Measurements from ENCODE around the gene AMDHD2. TPM values are rescaled to one million over a fixed set of nuclear protein-coding genes. Genes with fewer than 3 reads are reported as not detected.

AMDHD2 gene
- total and polyA plus RNA-seq, 2 experiments from 2014 or later: 30.2 to 39.2 TPM

DNA sequence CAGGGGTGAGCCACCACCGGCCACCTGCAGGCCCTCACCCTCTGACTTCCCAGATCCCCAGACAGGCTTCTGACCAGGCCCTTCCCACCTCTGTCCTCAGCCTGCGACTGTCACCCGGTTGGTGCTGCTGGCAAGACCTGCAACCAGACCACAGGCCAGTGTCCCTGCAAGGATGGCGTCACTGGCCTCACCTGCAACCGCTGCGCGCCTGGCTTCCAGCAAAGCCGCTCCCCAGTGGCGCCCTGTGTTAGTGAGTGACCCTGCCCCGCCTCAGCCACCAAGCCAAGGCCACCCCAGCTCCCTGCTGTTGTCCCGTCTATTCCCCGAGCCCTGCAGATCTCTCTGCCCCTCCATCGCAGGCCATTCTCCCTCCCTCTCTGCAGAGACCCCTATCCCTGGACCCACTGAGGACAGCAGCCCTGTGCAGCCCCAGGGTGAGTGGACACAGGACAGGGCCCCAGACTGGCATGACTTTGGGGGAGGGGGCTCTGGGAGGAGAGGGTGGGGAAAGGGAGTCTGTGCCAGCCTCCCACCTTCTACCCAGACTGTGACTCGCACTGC lies 47.2 kb upstream of the AMDHD2 start:
- peaks cover 15% of the 10 kb centered on the region for H3K27me3 ChIP-seq
- peaks cover 41% of the 10 kb centered on the region for H3K4me1 ChIP-seq (ENCODE audit: low read depth)
- TF ChIP-seq, protein P1, sequence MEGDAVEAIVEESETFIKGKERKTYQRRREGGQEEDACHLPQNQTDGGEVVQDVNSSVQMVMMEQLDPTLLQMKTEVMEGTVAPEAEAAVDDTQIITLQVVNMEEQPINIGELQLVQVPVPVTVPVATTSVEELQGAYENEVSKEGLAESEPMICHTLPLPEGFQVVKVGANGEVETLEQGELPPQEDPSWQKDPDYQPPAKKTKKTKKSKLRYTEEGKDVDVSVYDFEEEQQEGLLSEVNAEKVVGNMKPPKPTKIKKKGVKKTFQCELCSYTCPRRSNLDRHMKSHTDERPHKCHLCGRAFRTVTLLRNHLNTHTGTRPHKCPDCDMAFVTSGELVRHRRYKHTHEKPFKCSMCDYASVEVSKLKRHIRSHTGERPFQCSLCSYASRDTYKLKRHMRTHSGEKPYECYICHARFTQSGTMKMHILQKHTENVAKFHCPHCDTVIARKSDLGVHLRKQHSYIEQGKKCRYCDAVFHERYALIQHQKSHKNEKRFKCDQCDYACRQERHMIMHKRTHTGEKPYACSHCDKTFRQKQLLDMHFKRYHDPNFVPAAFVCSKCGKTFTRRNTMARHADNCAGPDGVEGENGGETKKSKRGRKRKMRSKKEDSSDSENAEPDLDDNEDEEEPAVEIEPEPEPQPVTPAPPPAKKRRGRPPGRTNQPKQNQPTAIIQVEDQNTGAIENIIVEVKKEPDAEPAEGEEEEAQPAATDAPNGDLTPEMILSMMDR (IDR thresholded peaks at IDR 0.05; ENCODE audit: low read depth, low read length): no peak
- H3K9me3 ChIP-seq (ENCODE audit: low read depth): no peaks in the 10 kb centered on the region
- H3K36me3 ChIP-seq: no peaks in the 10 kb centered on the region
- no peak for DNase-seq (ENCODE audit: low read depth in 1 of 2, low spot score in 1 of 2)
- H3K4me3 ChIP-seq: no peak overlapping the region
- H3K27ac ChIP-seq: no peak overlapping the region

DNA sequence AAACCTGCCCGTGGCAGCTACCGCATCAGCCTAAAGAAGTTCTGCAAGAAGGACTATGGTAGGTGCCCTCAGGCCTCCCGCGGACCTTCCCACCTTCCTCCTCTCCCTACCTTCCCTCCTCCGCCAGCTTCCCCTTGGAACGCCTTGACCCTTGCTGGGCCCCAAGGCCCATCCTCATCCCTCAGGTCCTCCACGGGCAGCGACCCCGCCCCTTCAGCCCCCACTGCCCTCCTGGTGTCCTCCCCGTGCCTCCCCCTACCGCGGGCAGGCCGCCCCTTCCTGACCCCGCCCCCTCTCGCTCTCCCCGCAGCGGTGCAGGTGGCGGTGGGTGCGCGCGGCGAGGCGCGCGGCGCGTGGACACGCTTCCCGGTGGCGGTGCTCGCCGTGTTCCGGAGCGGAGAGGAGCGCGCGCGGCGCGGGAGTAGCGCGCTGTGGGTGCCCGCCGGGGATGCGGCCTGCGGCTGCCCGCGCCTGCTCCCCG lies 46.7 kb upstream of the AMDHD2 start:
- TF ChIP-seq, protein P1 (IDR thresholded peaks at IDR 0.05; ENCODE audit: low read depth, low read length): no peak
- peaks cover 15% of the 10 kb centered on the region for H3K27me3 ChIP-seq
- H3K36me3 ChIP-seq: no peaks in the 10 kb centered on the region
- DNase-seq (ENCODE audit: low read depth in 1 of 2, low spot score in 1 of 2): no peak
- H3K9me3 ChIP-seq (ENCODE audit: low read depth): no peaks in the 10 kb centered on the region
- peaks cover 35% of the 10 kb centered on the region for H3K4me1 ChIP-seq (ENCODE audit: low read depth)
- H3K4me3 ChIP-seq: peak overlapping the region; percentile 99
- H3K27ac ChIP-seq: no peak overlapping the region

DNA sequence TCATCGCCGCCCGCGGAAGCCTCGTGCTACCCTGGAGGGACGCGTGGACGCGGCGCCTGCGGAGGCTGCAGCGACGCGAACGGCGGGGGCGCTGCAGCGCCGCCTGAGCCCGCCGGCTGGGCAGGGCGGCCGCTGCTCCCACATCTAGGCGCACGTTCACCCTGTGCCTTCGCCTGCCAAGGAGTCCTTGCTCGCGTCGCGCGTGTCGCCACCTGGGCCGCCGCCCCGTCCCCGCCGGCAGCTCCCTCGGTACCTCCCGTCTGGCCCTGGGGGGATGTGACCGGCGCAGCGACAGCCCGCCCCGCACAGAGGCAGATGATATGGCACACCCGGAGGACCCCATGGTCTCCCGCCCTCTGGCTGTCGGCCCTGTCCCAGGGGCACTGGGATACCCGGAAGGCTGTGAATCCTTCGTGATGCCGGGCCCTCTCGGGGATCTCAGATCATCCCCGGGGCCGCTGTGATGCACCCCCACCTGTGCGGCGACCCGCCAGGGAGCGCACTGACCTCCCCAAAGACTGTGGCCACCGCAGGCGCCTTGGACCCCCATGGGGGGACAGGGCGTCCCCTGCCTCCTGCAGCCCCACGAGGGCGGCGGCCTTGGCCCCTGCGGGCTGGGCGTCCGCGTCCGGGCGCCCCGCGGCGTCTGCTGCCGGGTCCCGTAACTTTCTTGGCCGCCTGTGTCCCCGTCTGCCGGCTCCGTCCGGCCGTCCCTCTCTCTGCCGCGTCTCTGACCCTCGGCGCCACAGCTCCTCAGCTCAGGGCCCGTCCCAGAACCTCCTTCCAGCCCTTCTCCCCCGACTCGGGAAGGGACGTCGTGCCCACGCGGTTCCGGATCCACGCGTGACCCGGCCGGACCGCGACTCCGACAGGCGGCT lies 45.9 kb upstream of the AMDHD2 start:
- DNase-seq (ENCODE audit: low read depth in 1 of 2, low spot score in 1 of 2): peak; percentile 39 to 74
- Histone ChIP-seq H3K36me3 (no peaks in the 10 kb centered on the region), H3K27me3 (peaks cover 15% of the 10 kb centered on the region), H3K9me3 (ENCODE audit: low read depth) (no peaks in the 10 kb centered on the region), H3K27ac (peak overlapping the region; percentile 81), H3K4me1 (ENCODE audit: low read depth) (peaks cover 28% of the 10 kb centered on the region), H3K4me3 (peak overlapping the region; percentile 99)
- TF ChIP-seq, protein P1 (IDR thresholded peaks at IDR 0.05; ENCODE audit: low read depth, low read length): peak; percentile 8

DNA sequence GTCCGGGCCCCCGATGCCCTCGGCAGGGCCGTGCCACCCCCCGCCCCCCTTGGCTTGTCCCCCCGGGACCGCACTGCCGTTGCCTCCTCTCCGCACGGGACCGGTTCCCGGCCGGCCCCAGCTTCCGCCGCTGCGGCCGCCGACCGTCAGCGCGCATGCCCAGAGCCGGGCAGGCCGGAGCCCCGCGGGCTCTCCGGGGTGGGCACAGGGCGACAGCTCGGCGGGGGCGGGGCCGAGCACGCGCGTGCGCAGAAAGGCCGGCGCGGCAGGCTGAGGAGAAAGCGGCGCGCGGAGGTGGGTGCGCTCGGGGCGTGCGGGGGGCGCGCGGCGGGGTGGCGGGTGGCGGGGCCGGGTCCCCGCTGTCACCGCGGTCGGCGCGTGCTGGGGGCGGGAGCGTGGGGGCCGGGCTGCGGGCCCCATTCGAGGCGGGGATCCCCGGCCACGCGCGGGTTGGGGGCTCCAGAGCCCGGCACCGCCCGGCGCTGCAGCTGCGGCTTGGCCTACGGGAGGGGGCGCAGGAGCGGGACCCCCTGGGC lies 45.2 kb upstream of the AMDHD2 start, which contains the start of gene TBC1D24:
TBC1D24 (plus strand) TSS at position 251 of the 536 bp plus-strand sequence. CDS start 21,022 bp downstream, outside the sequence.
- peak within 1 kb of the TSS; percentile 81 for H3K27ac ChIP-seq
- DNase-seq (ENCODE audit: low read depth in 1 of 2, low spot score in 1 of 2): peak; percentile 86 to 93
- no peaks in the 10 kb centered on the region for H3K9me3 ChIP-seq (ENCODE audit: low read depth)
- TF ChIP-seq, protein P1 (IDR thresholded peaks at IDR 0.05; ENCODE audit: low read depth, low read length): no peak
- H3K4me1 ChIP-seq (ENCODE audit: low read depth): peaks cover 22% of the 10 kb centered on the region
- no peaks in the 10 kb centered on the region for H3K36me3 ChIP-seq
- peak within 1 kb of the TSS; percentile 99 for H3K4me3 ChIP-seq
- peaks cover 15% of the 10 kb centered on the region for H3K27me3 ChIP-seq

DNA sequence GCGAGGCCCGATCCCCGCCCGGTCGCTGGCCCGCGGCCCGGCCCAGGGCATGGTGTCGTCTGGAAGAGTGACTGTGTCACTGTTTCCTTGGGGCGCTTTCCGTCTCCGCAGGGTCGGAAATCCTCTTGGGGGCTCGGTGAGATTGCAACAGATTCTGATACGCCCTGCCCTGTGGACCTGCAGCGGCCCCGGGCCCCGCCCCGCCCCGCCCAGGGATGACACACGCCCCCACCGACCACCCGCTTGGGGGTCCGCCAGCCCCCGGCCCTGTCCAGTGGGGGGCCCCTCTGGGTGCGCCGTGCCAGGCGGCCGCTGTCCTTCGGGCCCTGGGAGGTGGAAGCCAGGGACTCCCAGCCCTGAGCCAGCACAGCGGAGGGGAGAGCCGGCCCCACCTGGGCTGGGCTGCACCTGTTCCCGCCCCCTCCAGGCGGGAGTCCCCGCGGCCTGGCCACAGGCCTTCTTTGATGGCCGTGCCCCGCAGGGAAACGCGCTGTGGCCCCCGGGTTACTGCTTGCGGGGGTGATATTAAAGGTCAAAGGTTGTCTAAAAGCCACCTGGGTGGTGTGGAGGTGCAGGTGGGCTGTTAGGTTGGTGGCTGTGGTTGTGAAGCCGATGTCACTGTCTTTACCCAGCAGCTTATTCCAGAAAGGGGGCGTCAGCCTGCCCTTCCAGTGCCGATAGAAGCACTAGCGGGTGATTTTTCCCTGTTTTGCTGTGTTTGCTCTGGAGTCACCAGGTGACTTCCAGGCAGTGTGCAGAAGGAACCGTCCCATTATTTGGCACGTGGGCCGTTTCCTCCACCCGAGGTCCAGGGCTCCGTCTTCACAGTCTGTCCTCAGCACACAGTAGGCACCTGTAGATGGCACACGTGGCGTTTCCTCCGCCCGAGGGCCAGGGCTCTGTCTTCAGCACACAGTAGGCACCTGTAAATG lies 44.5 kb upstream of the AMDHD2 start:
- Histone ChIP-seq H3K4me3 (peak overlapping the region; percentile 99), H3K9me3 (ENCODE audit: low read depth) (no peaks in the 10 kb centered on the region), H3K36me3 (no peaks in the 10 kb centered on the region), H3K27me3 (peaks cover 15% of the 10 kb centered on the region), H3K27ac (no peak overlapping the region), H3K4me1 (ENCODE audit: low read depth) (peaks cover 18% of the 10 kb centered on the region)
- peak in 1 of 2 donors; percentile 34 for DNase-seq (ENCODE audit: low read depth in 1 of 2, low spot score in 1 of 2)
- TF ChIP-seq, protein P1 (IDR thresholded peaks at IDR 0.05; ENCODE audit: low read depth, low read length): no peak
